Activated CD8-positive, alpha-beta memory T cell treated with anti-CD3 and anti-CD28 coated beads, Interleukin-2, amount 50 U/mL, for 24 hours (primary cell): Measurements from ENCODE around the gene OR56A4.
"Not testable (repeated sequence)": the region's sequence is repeated elsewhere in the genome, so short reads cannot be mapped to it uniquely, and the experiment has no call there.

Experiments
- DNase-seq: peaks from one replicate; pipeline ENCODE4 v3.0.0-alpha.2; 2020; ENCODE audit errors: extremely low read depth

OR56A4 gene

DNA sequence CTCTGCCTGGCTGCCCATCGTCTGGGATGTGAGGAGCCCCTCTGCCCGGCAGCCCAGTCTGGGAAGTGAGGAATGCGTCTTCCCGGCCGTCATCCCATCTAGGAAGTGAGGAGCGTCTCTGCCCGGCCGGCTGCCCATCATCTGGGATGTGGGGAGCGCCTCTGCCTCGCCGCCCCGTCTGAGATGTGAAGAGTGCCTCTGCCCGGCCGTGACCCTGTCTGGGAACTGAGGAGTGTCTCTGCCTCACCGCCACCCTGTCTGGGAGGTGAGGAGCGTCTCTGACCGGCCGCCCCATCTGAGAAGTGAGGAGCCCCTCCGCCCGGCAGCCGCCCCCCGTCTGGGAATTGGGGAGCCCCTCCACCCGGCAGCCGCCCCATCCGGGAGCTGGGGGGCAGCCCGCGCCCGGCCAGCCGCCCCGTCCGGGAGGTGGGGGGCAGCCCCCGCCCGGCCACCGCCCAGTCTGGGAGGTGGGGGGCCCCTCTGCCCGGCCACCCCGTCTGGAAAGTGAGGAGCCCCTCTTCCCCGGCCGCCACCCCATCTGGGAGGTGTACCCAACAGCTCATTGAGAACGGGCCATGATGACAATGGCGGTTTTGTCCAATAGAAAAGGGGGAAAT is 45.9 kb downstream of the OR56A4 start:
- not testable (repeated sequence) for DNase-seq

DNA sequence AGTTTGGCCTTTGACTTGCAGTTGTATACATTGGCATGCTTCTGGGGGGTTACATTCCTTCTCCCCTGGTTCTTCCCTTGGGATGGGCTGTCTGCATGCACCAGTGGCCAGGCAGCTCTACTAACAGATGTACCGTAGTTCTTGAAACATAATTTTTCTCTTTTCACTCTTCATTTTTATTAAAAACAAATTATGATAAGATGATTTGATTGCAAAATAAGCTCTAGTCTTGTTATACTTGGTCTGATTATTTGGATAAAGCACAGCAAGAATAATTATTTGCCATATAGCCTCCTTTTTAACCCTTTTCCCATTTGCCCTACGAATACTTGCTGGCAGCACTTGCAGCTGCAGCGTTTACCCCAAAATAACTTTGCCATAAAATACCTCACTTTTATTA is 51.2 kb downstream of the OR56A4 start:
- DNase-seq: no peak
